AG09309 (cell line): ENCODE measurements around the gene ILF3.

Experiments
- DNase-seq: peaks from one replicate; pipeline ENCODE4 v3.0.0-alpha.2; 2010; ENCODE audit warnings: low read depth
- H3K4me3 ChIP-seq: 2 replicates; pipeline ENCODE4 v1.5.1; 2011; ENCODE audit warnings: mild to moderate bottlenecking, low read depth, low read length, moderate library complexity; ENCODE audit not compliant: control insufficient read depth
- CTCF ChIP-seq: IDR thresholded peaks from 2 replicates; pipeline ENCODE4 v1.5.1; 2011; ENCODE audit warnings: mild to moderate bottlenecking, low read depth, low read length, inconsistent platforms; ENCODE audit not compliant: insufficient read depth, control insufficient read depth; ENCODE audit errors: missing control alignments

ILF3 gene

DNA sequence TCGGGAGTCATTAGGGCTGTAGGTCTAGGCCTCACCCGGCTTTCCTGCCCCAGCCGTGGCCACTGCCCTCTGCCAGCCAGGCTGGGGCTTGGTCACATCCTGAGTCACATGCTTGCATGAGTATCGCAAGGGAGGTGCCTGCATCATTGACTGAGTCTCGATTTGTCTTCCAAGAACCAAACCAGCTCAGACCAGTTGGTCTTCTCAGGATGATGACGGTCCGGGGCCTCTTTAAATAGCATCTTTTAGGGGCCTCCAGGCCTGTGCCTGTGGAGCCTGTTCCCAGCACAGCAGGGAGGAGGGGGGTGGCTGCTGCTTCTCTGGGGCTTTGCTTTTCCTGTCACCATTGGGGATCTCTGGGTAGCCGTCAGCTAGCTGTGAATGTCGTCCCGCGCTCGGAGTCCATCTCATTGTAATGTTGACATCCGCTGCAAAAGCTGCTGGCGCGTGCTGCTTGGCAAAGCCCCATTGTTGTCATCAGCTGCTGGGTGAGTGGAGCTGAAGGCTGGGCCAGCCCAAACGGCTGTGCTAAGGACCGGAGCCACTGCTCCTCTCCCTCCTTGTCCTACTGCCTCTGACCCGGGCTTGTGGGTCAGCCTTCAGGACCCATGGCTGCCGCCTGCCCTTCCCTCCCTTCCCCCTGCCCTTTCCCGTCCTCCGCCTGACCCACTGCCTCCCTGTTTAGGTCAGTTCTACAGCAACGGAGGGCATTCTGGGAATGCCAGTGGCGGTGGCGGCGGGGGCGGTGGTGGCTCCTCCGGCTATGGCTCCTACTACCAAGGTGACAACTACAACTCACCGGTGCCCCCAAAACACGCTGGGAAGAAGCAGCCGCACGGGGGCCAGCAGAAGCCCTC lies 32.7 kb downstream of the ILF3 start:
- no peak for TF ChIP-seq CTCF
- DNase-seq, result no peak
- no peak overlapping the region for H3K4me3 ChIP-seq

- H3K4me3 ChIP-seq, result no peak overlapping the region
- no peak for DNase-seq
- no peak for TF ChIP-seq CTCF
Measured at GRCh38 chr19:10687518-10688288, 33.6 kb downstream of the ILF3 start.

DNA sequence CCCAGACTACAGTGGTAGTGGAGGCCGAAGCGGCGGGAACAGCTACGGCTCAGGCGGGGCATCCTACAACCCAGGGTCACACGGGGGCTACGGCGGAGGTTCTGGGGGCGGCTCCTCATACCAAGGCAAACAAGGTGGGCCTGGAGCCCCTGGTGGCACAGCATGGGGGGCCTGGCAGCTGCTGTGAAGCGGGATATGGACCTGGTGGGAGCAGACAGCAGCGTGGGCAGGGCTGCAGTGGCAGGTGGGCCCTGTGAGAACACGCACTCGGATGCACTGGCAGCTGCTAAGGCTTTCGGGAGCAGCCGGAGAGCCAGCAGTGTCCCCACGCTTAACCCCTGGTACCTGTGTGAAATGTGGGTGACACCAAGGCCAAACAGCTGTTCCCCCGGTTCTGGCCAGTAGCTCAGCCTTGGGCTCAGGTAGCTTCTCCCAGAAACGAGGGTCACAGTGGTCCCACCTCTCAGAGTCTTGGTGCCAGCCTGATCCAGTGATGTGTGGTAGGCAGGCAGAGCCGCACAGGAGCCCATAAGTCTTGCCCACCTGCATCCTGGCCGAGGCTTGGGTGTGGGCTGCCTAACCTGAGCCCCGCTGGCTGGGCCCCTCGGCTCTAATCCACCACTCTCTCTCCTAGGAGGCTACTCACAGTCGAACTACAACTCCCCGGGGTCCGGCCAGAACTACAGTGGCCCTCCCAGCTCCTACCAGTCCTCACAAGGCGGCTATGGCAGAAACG lies 34.6 kb downstream of the ILF3 start:
- TF ChIP-seq CTCF, result no peak
- DNase-seq, result no peak
- H3K4me3 ChIP-seq, result no peak overlapping the region

DNA sequence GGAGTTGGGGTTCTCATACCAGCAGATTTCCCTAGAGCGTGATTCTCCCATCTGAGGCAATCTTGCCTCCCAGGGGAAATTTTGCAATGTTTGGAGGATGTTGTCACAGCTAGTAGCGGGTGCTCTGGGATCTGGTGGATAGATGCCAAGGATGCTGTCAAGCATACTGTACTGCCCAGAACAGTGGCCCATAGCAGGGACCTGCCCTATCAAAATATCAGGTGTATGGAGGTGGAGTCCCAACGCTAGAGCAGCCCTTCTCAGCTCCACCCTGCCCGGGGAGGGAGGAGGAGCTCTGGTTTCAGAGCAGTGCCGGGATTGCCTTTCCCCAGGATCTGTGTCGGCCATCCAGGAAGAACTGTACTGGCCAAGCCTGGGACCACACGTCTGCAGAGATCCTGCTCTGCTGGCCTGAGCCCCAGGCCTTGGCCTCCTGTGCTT lies 36.2 kb downstream of the ILF3 start:
- no peak overlapping the region for H3K4me3 ChIP-seq
- TF ChIP-seq CTCF, result no peak
- DNase-seq, result peak; percentile 38

DNA sequence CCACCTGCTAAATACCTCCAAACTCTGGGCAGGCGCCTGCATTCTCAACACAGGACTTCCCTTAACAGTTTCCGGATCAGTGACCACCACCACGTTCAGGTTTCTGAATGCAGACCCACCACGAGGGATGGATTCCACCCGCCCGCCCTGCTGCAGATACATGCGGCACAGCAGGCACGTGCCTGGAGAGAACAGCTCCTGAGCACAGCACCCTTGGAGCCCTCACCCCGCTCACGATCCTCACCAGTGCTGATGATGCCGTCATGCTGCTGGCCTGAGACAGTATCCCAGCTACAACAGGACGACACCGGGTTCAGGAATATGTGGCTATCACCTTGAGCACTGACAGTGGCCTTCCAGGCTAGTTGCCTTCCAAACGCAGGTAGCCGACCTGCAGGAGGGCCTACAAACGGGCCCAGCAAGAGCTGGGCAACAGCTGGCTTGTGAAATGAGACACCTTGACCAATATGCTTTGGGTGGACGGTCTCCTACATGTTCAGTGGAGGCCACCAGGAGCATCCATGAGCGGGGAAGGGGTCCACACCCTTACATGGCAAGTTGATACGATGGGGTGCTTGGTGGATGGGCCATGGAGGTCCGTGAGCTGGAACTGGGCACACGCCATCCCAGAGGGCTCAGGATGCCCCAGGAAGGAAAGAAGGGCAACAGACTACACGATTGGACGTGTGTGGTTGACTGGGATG lies 37.2 kb downstream of the ILF3 start:
- no peak for TF ChIP-seq CTCF
- no peak for DNase-seq
- H3K4me3 ChIP-seq, result no peak overlapping the region

DNA sequence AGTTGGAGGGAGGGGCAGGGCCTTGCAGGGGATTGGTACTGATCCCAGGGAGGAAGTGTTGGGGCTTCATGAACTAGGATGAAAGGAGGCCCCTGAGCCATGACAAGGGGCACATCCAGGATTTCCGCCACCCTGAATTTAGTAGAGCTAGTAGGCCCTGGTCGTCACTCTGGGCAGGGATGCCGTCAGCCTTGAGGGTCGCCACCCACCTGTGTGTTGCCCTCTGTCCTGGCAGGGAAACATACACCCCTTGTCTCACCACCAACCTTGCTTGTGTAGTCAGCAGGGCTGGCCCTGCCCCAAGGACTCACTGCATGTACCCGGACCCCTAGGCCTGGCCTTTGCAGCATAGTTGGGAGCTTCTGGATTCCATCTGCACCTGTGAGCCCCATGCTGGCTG lies 37.7 kb downstream of the ILF3 start:
- no peak overlapping the region for H3K4me3 ChIP-seq
- no peak for TF ChIP-seq CTCF
- no peak for DNase-seq
